ENCODE results near the gene KRTAP1-3. TPM values are rescaled to one million over a fixed set of nuclear protein-coding genes. Genes with fewer than 3 reads are reported as not detected.
"Not testable (repeated sequence)": the region's sequence is repeated elsewhere in the genome, so short reads cannot be mapped to it uniquely, and the experiment has no call there.

KRTAP1-3 gene
- total RNA-seq, 1 donor from 2014 or later = not detected

DNA sequence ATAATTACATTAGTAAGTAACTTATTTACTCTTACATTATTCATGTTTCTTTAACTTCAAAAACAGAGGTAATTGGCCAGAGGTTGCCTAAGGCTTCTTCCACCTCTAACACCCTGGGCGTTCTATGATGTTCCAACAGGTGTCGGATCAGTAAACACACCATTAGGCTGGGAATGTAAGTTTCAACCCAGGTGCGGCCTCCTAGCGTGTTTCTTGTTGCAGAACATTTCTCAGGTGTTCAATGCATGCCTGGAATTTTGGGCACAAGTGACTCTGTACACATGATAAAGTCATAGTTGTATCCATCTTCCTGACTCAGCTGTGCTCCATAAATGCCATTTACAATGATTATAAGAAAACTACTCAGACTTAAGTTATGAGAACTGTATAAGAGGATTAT is 19.4 kb upstream of the KRTAP1-3 start:
- no peak for DNase-seq

DNA sequence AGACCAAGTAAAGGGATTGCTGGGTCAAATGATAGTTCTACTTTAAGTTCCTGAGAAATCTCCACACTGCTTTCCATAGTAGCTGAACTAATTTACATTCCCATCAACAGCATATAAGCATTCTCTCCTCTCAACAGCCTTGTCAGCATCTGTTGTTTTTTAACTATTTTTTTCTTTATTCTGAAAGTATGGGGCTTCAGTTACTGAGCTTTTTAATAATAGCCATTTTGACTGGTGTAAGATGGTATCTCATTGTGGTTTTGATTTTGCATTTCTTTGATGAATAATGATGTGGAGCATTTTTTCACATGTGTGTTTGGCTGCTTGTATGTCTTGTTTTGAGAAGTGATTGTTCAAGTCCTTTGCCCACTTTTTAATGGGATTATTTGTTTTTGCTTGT is 17.9 kb upstream of the KRTAP1-3 start:
- no peak for DNase-seq

- DNase-seq = no peak
Observed at GRCh38 chr17:41049110-41049509, 14.4 kb upstream of the KRTAP1-3 start.

DNA sequence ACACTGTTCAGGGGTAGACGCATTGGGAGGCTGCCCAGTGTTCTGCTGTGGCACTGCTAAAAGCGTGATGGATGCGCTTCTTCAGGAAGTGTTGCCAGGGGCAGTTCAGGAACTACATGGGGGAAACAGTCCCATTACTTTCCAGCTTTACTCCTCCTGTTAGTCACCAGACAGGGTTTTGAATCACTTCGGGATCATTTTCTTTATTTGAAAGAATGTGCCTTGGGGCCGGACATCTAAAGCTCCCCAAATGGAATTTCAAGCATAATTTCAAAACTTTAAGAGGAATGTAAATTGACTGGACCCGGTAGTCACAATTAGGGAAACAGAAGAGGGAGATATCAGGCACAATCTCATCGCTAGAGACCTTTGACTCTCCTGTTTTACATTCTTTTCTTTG is 13.8 kb upstream of the KRTAP1-3 start:
- no peak for DNase-seq

DNA sequence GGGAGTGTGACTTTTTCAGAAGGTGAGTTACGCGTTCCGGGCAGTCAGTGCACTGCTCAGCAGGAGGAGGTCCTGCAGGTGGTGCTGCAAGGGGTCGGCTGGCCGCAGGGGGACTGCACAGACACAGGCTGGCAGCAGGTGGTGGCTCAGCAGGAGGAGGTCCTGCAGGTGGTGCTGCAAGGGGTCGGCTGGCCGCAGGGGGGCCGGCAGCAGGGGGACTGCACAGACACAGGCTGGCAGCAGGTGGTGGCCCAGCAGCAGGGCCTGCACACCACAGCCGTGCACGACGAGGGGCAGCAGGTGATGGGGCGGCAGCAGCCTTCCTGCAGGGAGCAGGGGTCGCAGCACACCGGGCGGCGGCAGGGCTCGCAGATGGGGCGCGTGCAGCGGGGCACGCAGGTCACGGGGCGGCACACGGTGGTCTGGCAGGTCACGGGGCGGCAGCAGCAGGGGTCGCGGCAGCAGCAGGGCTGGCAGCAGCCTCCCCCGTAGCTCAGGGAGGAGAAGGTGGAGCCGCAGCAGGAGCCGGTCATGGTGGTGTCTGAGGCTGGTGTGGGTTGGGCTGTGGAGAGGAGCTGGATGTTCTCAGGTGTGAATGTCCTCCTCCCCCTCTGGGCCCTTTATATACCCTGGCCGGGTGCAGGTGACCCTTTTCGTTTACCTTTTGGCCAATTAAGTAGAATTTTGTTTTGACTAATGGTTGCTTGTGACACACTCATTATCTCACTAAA is 12.2 kb upstream of the KRTAP1-3 start, which contains the start of gene KRTAP2-1:
Gene KRTAP2-1 (minus strand): TSS at position 582 of the 731 bp plus-strand sequence. CDS start 49 bp downstream, at position 533.
- DNase-seq = not testable (repeated sequence)

DNA sequence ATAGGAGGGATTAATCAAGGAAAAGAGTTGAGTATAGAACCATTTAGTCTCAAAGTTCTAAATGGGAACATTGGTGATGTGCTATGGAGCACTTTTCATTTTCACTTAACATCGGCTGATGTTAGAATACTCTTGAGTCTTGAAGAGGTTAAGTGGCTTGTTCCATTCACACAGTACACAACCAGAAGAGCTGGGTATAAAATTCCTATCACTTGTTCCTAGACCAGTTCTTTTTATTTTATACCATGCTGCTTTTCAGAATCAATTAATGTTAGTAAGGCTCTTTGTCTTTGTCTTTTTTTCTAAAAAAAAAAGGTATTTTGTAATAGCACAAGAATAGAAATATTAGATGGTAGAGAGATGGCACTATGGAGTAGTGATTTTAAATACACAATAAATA is 8.3 kb upstream of the KRTAP1-3 start:
- DNase-seq = no peak

DNA sequence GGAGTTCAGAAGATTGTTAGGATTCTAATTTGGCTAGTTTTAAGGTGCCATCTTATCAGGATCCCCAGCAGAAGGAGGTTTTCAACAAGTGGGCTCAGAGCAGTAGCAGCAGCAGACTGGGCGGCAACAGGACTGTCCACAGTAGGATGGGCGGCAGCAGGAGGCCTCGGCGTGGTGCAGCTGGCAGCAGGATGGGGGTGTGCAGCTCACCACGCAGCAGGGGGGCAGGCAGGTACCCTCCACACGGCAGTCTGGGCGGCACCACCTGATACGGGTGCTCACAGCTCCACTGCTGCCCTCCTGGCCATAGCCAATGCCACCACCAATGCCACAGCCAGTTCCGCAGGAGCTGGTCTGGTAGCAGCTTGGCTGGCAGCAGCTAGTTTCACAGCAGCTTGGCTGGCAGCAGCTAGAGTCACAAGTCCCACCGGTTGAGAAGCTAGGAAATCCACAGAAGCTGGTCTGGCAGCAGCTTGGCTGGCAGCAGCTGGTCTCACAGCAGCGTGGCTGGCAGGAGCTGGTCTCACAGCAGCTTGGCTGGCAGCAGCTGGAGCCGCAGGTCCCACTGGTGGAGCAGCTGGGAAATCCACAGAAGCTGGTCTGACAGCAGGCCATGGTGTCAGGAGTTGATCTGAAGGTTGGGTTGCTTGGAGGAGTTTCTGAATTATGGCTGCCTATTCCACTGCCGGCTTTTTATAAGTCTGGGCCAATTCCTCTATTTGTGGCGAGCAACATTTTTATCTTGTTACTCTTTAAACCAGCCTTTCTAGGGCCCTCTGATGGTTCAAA is 6.3 kb upstream of the KRTAP1-3 start, which contains the start of gene KRTAP1-1:
Gene KRTAP1-1 (minus strand): TSS at position 668 of the 789 bp plus-strand sequence. CDS start 53 bp downstream, at position 615.
- peak; percentile 86 for DNase-seq

DNA sequence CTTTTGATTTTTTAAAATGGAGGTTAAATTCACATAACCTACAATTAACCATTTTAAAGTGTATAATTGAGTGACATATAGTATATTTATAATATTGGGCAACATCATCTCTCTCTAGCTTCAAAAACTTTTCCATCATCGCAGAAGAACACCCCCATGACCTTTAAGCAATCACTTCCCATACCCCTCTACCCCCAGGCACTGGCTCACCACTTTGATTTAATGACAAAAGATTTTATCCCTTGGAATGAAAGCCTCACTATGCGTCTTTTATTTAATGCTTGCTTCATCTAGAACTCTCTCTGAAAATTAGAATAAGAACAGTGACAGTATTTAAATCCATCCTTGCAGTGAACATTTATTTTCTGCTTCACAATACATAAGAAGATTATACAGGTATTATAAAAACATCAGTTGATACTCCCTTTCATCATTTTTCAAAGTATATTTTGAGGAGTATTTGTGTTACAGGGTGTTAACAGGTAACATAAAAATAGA is 3.2 kb upstream of the KRTAP1-3 start:
- DNase-seq = no peak

- DNase-seq = no peak
Observed at GRCh38 chr17:41029633-41030245, 4.9 kb downstream of the KRTAP1-3 start, which contains the start of gene KRTAP1-4. TSS of gene KRTAP1-4 (minus strand) at chr17:41030195. CDS start at chr17:41030078, 117 bp downstream.

DNA sequence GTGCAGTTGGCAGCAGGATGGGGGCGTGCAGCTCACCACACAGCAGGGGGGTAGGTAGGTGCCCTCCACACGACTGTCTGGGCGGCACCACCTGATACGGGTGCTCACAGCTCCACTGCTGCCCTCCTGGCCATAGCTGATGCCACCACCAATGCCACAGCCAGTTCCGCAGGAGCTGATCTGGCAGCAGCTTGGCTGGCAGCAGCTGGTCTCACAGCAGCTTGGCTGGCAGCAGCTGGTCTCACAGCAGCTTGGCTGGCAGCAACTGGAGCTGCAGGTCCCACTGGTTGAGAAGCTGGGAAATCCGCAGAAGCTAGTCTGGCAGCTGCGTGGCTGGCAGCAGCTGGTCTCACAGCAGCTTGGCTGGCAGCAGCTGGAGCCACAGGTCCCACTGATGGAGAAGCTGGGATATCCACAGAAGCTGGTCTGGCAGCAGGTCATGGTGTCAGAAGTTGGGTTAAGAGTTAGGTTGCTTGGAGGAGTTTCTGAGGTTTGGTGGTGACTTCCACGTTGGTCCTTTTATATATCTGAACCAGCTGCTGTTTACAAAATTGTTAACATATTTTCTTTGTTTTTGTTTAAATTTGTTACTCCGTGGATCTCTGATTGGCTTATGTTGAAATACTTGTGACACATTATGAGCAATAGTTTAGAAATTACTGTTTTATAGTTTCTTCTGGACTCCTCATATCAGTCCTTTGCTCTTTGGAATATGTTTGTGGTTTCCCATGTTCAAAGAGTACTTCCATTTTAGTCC is 7.8 kb downstream of the KRTAP1-3 start, which contains the start of gene KRTAP1-5:
Gene KRTAP1-5 (minus strand): TSS at position 494 of the 757 bp plus-strand sequence. CDS start 53 bp downstream, at position 441.
- DNase-seq = peak; percentile 77

DNA sequence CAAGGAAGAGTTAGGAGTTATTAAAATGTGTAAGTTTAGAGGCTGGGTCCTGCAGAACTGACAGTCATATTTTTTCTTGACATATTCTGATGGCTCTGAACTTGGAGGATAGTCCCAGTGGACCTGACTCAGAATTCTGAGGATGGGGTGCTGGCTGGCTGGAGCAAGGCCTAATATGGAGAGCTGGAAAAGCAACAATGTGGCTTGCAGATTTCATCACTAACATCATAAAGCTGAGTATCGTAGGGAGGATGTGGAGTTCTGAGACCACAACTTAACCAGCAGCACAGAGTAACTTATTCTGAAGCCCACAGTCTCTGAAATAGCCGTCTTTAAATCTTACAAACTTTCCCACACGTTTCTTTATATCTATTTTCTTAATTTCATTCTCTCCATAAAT is 10.0 kb downstream of the KRTAP1-3 start:
- DNase-seq = no peak

GRCh38 chr17:41020336-41020735 is 14.3 kb downstream of the KRTAP1-3 start:
- DNase-seq = no peak

DNA sequence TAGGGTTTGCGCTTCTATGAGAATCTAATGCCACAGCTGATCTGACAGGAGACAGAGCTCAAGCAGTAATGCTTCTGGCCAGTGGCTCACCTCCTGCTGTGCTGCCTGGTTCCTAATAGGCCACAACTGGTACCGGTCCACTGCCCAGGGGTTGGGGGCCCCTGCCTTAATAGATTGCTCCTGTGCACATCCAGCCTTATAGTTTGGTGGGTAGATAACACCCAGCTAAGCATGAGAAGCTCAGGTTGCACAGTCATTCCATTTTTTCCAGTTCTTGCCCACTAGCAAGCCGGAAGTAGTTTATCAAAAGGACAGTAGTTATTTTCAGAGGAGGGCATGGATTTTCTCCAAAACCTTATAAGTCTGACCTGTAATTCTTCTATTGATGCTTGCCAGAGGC is 15.3 kb downstream of the KRTAP1-3 start:
- no peak for DNase-seq

DNA sequence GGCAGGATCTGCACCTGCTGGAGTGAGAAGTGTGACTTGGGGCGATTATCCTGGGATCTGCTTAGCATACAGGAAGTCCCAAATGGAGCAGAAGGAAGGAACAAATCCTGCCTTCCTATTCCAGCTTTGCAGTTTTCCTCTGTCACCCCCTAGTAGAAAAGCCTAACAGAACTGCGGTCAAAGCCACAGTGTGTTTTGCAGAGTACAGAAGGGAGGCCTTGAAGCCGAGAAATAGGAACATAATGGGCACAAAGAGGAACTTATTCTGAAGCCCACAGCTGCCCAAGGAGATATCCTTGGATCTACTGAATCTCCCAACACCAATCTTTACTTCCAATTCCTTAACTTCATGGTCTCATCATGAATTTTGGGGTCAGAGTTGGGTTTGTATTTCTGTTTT is 16.1 kb downstream of the KRTAP1-3 start:
- no peak for DNase-seq

GRCh38 chr17:41016578-41017215 is 18.0 kb downstream of the KRTAP1-3 start:
- DNase-seq = no peak

- DNase-seq = no peak
Observed at GRCh38 chr17:41015454-41015853, 19.2 kb downstream of the KRTAP1-3 start.

GRCh38 chr17:41013606-41014005 is 21.1 kb downstream of the KRTAP1-3 start:
- DNase-seq = peak; percentile 73

DNA sequence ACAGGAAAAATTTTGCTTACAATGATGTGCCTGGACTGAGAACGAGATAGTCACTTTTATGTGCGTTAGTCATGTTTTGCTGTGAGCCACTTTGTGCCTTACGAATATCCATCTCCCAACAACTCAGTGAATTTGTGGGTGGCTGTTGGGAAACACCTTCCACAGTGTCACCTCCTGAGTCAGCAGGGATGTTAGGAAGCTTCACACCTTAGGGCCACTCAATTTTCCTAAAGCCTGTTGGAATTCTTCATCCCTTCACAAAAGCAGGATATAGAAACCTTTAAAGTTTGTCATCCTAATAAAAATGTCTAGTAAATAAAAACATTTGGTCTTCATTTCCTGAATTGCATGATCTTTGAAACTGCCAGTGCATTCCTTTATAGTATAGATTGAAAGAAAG is 21.5 kb downstream of the KRTAP1-3 start:
- DNase-seq = no peak

DNA sequence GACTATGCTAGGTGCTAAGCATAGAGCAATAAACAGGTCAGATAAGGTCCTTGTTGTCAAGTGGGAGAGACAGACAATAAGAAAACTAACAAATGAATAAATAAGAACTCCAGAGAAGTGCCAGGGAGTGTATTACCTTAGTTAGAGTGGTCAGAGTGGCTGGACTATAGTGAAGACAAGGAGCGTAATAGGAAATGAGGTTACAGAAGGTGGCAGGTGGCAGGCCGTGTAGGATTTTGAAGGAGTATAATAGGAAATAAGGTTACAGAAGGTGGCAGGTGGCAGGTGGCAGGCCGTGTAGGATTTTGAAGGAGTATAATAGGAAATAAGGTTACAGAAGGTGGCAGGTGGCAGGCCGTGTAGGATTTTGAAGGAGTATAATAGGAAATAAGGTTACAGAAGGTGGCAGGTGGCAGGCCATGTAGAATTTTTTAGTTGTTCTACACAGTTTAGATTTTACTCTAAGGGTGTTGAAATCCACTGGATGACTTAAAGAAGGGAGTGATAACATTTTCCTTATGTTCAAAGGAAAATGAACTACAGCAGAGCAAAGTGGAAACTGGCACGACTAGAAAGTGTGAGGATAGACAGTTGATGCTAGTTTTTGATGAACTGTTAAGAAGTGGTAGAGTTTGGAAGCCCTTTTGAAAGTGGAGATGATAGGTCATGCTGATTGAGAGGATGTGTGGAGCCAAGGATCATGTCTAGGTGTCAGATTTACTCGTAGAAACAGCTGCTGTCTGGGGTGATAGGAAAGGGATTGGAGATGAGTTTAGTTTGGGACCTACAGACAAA is 22.2 kb downstream of the KRTAP1-3 start:
- peak; percentile 44 for DNase-seq

- DNase-seq = no peak
Observed at GRCh38 chr17:41010441-41010840, 24.2 kb downstream of the KRTAP1-3 start.
